ENCODE results near the gene DOCK9. TPM values are rescaled to one million over a fixed set of nuclear protein-coding genes. Genes with fewer than 3 reads are reported as not detected.

DOCK9 gene
- polyA plus RNA-seq, 1 donor (not counting 4 experiments of a cell fraction or from before 2014, with no cell fraction given): 110 TPM

GRCh38 chr13:98892077-98892476 lies 85.8 kb downstream of the DOCK9 start:
- Histone ChIP-seq H3K4me3 (ENCODE audit: control insufficient read depth in 2 of 3, extremely low read depth in 1 of 3, insufficient read depth in 2 of 3, low read depth in 1 of 3, low read length in 3 of 3) (no peak overlapping the region), H3K79me2 (ENCODE audit: control insufficient read depth, insufficient read depth, low read length) (no peaks in the 10 kb centered on the region), H3K9me1 (ENCODE audit: control insufficient read depth, extremely low read depth, insufficient read depth, low read length) (peaks cover 4% of the 10 kb centered on the region), H3K27me3 (ENCODE audit: control insufficient read depth, extremely low read depth, insufficient read depth, low read length) (no peaks in the 10 kb centered on the region), H3K36me3 (ENCODE audit: control insufficient read depth in 2 of 2, extremely low read depth in 1 of 2, insufficient read depth in 2 of 2, low read length in 2 of 2) (peaks cover 13 to 17% of the 10 kb centered on the region in 2 experiments), H2AFZ (ENCODE audit: control insufficient read depth, low read length) (no peak overlapping the region), H3K4me2 (ENCODE audit: control insufficient read depth, extremely low read depth, insufficient read depth, low read depth, low read length) (no peak overlapping the region), H3K9me3 (ENCODE audit: control insufficient read depth, low read depth, low read length) (no peaks in the 10 kb centered on the region), H3K4me1 (ENCODE audit: control insufficient read depth, extremely low read depth, insufficient read depth, low read length) (peaks cover 34% of the 10 kb centered on the region), H4K20me1 (ENCODE audit: control insufficient read depth, extremely low read depth, insufficient read depth, low read length) (no peaks in the 10 kb centered on the region), H3K9ac (ENCODE audit: control insufficient read depth, extremely low read depth, insufficient read depth, low read length) (no peak overlapping the region), H3K27ac (ENCODE audit: control insufficient read depth, insufficient read depth, low read length) (no peak overlapping the region)
- FAIRE-seq (no peak), DNase-seq (ENCODE audit: low read depth, low spot score) (no peak)
- dilution Hi-C loops (cut with MboI; ENCODE audit: extremely low pct_ligation_motif_present, low sequenced_read_pairs): no loop called here
- TF ChIP-seq CTCF (optimal IDR thresholded peaks at IDR 0.05 in 1 of 3, IDR thresholded peaks at IDR 0.05 in 1 of 3, conservative IDR thresholded peaks at IDR 0.05 in 1 of 3; ENCODE audit: extremely low read depth in 1 of 3, insufficient read depth in 2 of 3, low read length in 3 of 3): no peak
- no peak for TF ChIP-seq EZH2 (IDR thresholded peaks at IDR 0.05; ENCODE audit: low read length)

GRCh38 chr13:98890925-98891324 lies 86.9 kb downstream of the DOCK9 start:
- FAIRE-seq (no peak), DNase-seq (ENCODE audit: low read depth, low spot score) (no peak)
- Histone ChIP-seq H3K4me2 (ENCODE audit: control insufficient read depth, extremely low read depth, insufficient read depth, low read depth, low read length) (peak overlapping the region; percentile 42), H3K27ac (ENCODE audit: control insufficient read depth, insufficient read depth, low read length) (peak overlapping the region; percentile 64), H3K9ac (ENCODE audit: control insufficient read depth, extremely low read depth, insufficient read depth, low read length) (peak overlapping the region; percentile 25), H3K9me3 (ENCODE audit: control insufficient read depth, low read depth, low read length) (no peaks in the 10 kb centered on the region), H2AFZ (ENCODE audit: control insufficient read depth, low read length) (no peak overlapping the region), H3K4me3 (ENCODE audit: control insufficient read depth in 2 of 3, extremely low read depth in 1 of 3, insufficient read depth in 2 of 3, low read depth in 1 of 3, low read length in 3 of 3) (no peak overlapping the region), H3K4me1 (ENCODE audit: control insufficient read depth, extremely low read depth, insufficient read depth, low read length) (peaks cover 23% of the 10 kb centered on the region), H3K36me3 (ENCODE audit: control insufficient read depth in 2 of 2, extremely low read depth in 1 of 2, insufficient read depth in 2 of 2, low read length in 2 of 2) (peaks cover 17 to 19% of the 10 kb centered on the region in 2 experiments), H3K9me1 (ENCODE audit: control insufficient read depth, extremely low read depth, insufficient read depth, low read length) (peaks cover 4% of the 10 kb centered on the region), H3K79me2 (ENCODE audit: control insufficient read depth, insufficient read depth, low read length) (no peaks in the 10 kb centered on the region), H4K20me1 (ENCODE audit: control insufficient read depth, extremely low read depth, insufficient read depth, low read length) (no peaks in the 10 kb centered on the region), H3K27me3 (ENCODE audit: control insufficient read depth, extremely low read depth, insufficient read depth, low read length) (no peaks in the 10 kb centered on the region)
- TF ChIP-seq EZH2 (IDR thresholded peaks at IDR 0.05; ENCODE audit: low read length) (no peak), CTCF (optimal IDR thresholded peaks at IDR 0.05 in 1 of 3, IDR thresholded peaks at IDR 0.05 in 1 of 3, conservative IDR thresholded peaks at IDR 0.05 in 1 of 3; ENCODE audit: extremely low read depth in 1 of 3, insufficient read depth in 2 of 3, low read length in 3 of 3) (no peak)
- dilution Hi-C loops (cut with MboI; ENCODE audit: extremely low pct_ligation_motif_present, low sequenced_read_pairs): no loop called here

Measured in keratinocyte (primary cell).